Psoas muscle (tissue), 8 donors: ENCODE data around the gene TIMP4. TPM values are rescaled to one million over a fixed set of nuclear protein-coding genes. Genes with fewer than 3 reads are reported as not detected.
A peak's percentile ranks its signal among the peaks of the same experiment; 100 is the strongest.

Experiments used
- ATAC-seq, 4 donors: fragments of 200-7000 bp; cut with Tn5 transposase; one replicate each; pipeline ENCODE4 v1.9.1; 2020; ENCODE audit warnings: moderate library complexity in 3 of 4, mild to moderate bottlenecking in 2 of 4
- DNase-seq, 2 donors: peaks; one replicate each; pipeline ENCODE4 v3.0.0-alpha.2; 2020
- H3K27ac ChIP-seq: fragments of 200-600 bp; one replicate; pipeline ENCODE4 v1.8.0; 2022
- H3K27me3 ChIP-seq, 3 donors: fragments of 200-600 bp in 1 of 3; one replicate each; pipeline versions ENCODE4 v1.6.1 to v1.8.0; 2013 to 2022; ENCODE audit warnings: low read length in 2 of 3, mild to moderate bottlenecking in 2 of 3, moderate library complexity in 1 of 3; ENCODE audit not compliant: insufficient read depth in 3 of 3
- H3K36me3 ChIP-seq, 2 donors: fragments of 200-600 bp in 1 of 2; one replicate each; pipeline versions ENCODE4 v1.6.1 to v1.8.0; 2013 to 2022; ENCODE audit warnings: low read depth in 1 of 2, mild to moderate bottlenecking in 1 of 2, moderate library complexity in 1 of 2; ENCODE audit not compliant: insufficient read depth in 1 of 2
- H3K4me1 ChIP-seq: fragments of 200-600 bp; one replicate; pipeline ENCODE4 v1.8.0; 2022
- H3K4me3 ChIP-seq: fragments of 200-600 bp; one replicate; pipeline ENCODE4 v1.8.0; 2022; ENCODE audit warnings: mild to moderate bottlenecking
- H3K9me3 ChIP-seq: fragments of 200-600 bp; one replicate; pipeline ENCODE4 v1.8.0; 2022
- CTCF ChIP-seq: fragments of 200-600 bp; IDR thresholded peaks from one replicate; pipeline ENCODE4 v1.8.0; 2022; ENCODE audit warnings: antibody characterized with exemption
- WGBS, 3 donors: extraction: QIAGEN DNeasy Blood & Tissue Kit; methylation state at CpG; one replicate each; pipeline versions ENCODE4 v1.1.6 to v1.1.7; 2013; 5-methylcytosine and 5-hydroxymethylcytosine counted together
- intact Hi-C, 2 donors: fragments of 100-400 bp; cut with DNase I; formaldehyde crosslinking; loops; one replicate each; pipeline versions ENCODE4 v1.11.0 to v1.14.2; 2022
- polyA plus RNA-seq, 3 donors: library from polyadenylated mRNA; stranded (reverse); fragments of 200-250 nt; gene quantifications; one replicate each; pipeline ENCODE4 v1.2.3, GENCODE V29; 2013
- total RNA-seq, 4 donors: library from RNA; stranded (reverse); fragmentation: NEBNext Ultra II Directional in 2 of 4; extraction: Animal tissue kit (Norgen Biotek cat#: 25700) in 2 of 4; gene quantifications; one replicate each; pipeline versions ENCODE4 v1.2.1 to v1.2.4, GENCODE V29; 2021 to 2023
- donor health status: healthy with polysubstance abuse.
- donor health status: DM: no; HTN: no; CAD: no; lungs with moderate emphysema.
- donor health status: Bipolar disorder and iron deficiency.
- donor health status: healthy.
- donor health status: DM: yes; HTN: yes; CAD: no.
- donor health status: DM: no; HTN: no; CAD: no.
- donor health status: DM: no; HTN: no; CAD: no.
- donor health status: DM: yes; HTN: yes; CAD: no.

The TIMP4 gene
- total and polyA plus RNA-seq, 7 donors = 1.3 to 24.1 (median 17.7) TPM

- Histone ChIP-seq H3K4me1 (peaks cover 28% of the 10 kb centered on the region), H3K9me3 (no peaks in the 10 kb centered on the region), H3K4me3 (no peak overlapping the region), H3K36me3 (peaks cover 2 to 10% of the 10 kb centered on the region in 2 donors), H3K27me3 (no peaks in the 10 kb centered on the region), H3K27ac (no peak overlapping the region)
- DNase-seq (no peak), ATAC-seq (no peak)
- no peak for TF ChIP-seq CTCF
- WGBS, 3 donors = 24 to 60% (median 35%) methylated on average over 1 of the region's 1 CpG
- intact Hi-C loops = no loop called here
These were observed 4.6 kb downstream of the TIMP4 start for GRCh38 chr3:12154151-12154550.

- no peak overlapping the region for H3K4me3 ChIP-seq
- ATAC-seq (no peak), DNase-seq (no peak)
- peaks cover 13% of the 10 kb centered on the region for H3K4me1 ChIP-seq
- peaks cover 0 to 10% of the 10 kb centered on the region in 2 donors for H3K36me3 ChIP-seq
- TF ChIP-seq CTCF = no peak
- H3K27me3 ChIP-seq = no peaks in the 10 kb centered on the region
- H3K27ac ChIP-seq = no peak overlapping the region
- 65 to 77% (median 71%) methylated on average over 2 of the region's 2 CpGs for WGBS, 3 donors
- H3K9me3 ChIP-seq = no peaks in the 10 kb centered on the region
- intact Hi-C loops = no loop called here
These were observed 8.6 kb downstream of the TIMP4 start for GRCh38 chr3:12150112-12150511.

DNA sequence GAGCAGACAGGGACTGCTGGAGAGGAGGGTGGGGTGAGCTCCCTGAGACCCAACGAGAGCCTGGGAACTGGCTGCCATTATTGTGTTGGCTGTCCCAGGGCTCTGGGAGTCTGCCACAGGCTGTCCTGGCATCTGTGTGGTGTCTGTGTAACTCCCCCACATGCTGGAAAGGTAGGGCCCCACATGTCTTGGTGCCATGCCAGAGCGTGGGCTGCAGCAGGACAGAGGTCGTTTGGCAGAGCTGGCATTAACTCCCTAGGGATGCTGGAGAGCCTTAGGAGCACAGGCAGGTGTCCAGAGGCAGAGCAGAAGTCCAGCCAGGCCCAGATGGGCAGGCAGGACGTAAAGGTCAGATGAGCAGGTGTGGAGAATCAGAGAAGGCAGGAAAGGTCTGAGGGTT lies 9.7 kb downstream of the TIMP4 start:
- intact Hi-C loops = no loop called here
- ATAC-seq = peak in 2 of 4 donors; percentile 13
- Histone ChIP-seq H3K4me3 (no peak overlapping the region), H3K4me1 (peaks cover 22% of the 10 kb centered on the region), H3K9me3 (no peaks in the 10 kb centered on the region), H3K27me3 (no peaks in the 10 kb centered on the region), H3K36me3 (peaks cover 0 to 10% of the 10 kb centered on the region in 2 donors), H3K27ac (peak overlapping the region; percentile 10)
- peak in 1 of 2 donors; percentile 42 for DNase-seq
- TF ChIP-seq CTCF = no peak
- 22 to 29% (median 29%) methylated on average over 4 of the region's 4 CpGs for WGBS, 3 donors

DNA sequence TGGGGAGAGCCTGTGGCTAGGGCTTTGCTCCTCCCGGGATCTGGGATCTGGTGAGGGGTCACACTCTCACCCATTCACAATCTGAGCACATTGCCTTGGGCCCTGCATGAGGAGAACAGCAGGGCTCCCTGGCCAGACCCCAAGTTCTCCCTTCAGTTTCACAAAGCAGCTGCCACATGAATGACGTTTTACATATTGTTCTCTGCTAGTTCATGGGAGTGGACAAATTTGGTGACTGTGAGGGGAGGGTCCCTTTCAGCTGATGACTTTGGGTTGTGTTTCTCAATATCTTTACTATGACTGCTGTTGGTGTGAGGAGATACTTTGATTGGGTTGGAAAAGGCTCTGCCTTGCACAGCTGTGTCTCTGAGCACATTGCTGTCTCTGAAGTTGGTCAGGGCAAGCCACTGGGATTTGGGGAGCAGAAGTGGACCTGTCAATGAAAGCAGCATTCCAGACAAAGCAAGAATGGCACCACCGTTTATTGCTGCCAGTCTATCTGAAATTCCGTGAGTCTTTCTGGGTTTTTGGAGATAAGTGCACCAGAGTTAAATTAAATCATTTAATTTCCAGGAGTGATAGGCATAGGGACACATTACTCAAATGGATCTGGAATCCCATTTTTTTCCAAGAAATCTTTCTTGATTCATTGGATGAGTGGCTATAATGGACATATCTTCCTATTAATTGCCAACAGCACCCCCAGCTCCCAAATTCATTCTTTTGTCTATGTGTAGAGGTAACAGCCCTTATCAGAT lies 10.3 kb downstream of the TIMP4 start:
- intact Hi-C loops = no loop called here
- no peak overlapping the region for H3K27ac ChIP-seq
- peaks cover 29% of the 10 kb centered on the region for H3K4me1 ChIP-seq
- ATAC-seq (peak in 1 of 4 donors; percentile 11), DNase-seq (peak; percentile 30 to 68)
- H3K4me3 ChIP-seq = no peak overlapping the region
- WGBS, 3 donors = 47 to 52% (median 51%) methylated on average over 4 of the region's 4 CpGs
- H3K9me3 ChIP-seq = no peaks in the 10 kb centered on the region
- no peak for TF ChIP-seq CTCF
- H3K27me3 ChIP-seq = no peaks in the 10 kb centered on the region
- peaks cover 0 to 6% of the 10 kb centered on the region in 2 donors for H3K36me3 ChIP-seq
